ENCODE data around the gene KANK2.
"Not testable (repeated sequence)": the region's sequence is repeated elsewhere in the genome, so short reads cannot be mapped to it uniquely, and the experiment has no call there.

Gene KANK2

GRCh38 chr19:11196406-11197287 lies 698 bp downstream of the KANK2 start:
- no peak for DNase-seq (ENCODE audit: low read depth)

GRCh38 chr19:11195681-11196080 lies 1.7 kb downstream of the KANK2 start:
- no peak for DNase-seq (ENCODE audit: low read depth)

- no peak for DNase-seq (ENCODE audit: low read depth)
These were observed 2.4 kb downstream of the KANK2 start for GRCh38 chr19:11194656-11195558.

GRCh38 chr19:11194173-11194572 lies 3.2 kb downstream of the KANK2 start:
- DNase-seq (ENCODE audit: low read depth) = no peak

- no peak for DNase-seq (ENCODE audit: low read depth)
These were observed 4.1 kb downstream of the KANK2 start for GRCh38 chr19:11192957-11193939.

GRCh38 chr19:11191934-11192333 lies 5.4 kb downstream of the KANK2 start:
- DNase-seq (ENCODE audit: low read depth) = no peak

- DNase-seq (ENCODE audit: low read depth) = no peak
These were observed 6.0 kb downstream of the KANK2 start for GRCh38 chr19:11191273-11191755.

- no peak for DNase-seq (ENCODE audit: low read depth)
These were observed 6.8 kb downstream of the KANK2 start for GRCh38 chr19:11190501-11190900.

GRCh38 chr19:11187441-11187840 lies 9.9 kb downstream of the KANK2 start:
- DNase-seq (ENCODE audit: low read depth) = no peak

- no peak for DNase-seq (ENCODE audit: low read depth)
These were observed 14.4 kb downstream of the KANK2 start for GRCh38 chr19:11182994-11183393.

GRCh38 chr19:11181488-11181887 lies 15.9 kb downstream of the KANK2 start:
- no peak for DNase-seq (ENCODE audit: low read depth)

- DNase-seq (ENCODE audit: low read depth) = not testable (repeated sequence)
These were observed 16.4 kb downstream of the KANK2 start for GRCh38 chr19:11180975-11181374.

GRCh38 chr19:11180346-11180745 lies 17.0 kb downstream of the KANK2 start:
- no peak for DNase-seq (ENCODE audit: low read depth)

GRCh38 chr19:11179716-11180297 lies 17.5 kb downstream of the KANK2 start:
- no peak for DNase-seq (ENCODE audit: low read depth)

- DNase-seq (ENCODE audit: low read depth) = not testable (repeated sequence)
These were observed 18.2 kb downstream of the KANK2 start for GRCh38 chr19:11179145-11179465.

GRCh38 chr19:11177592-11177991 lies 19.8 kb downstream of the KANK2 start:
- DNase-seq (ENCODE audit: low read depth) = no peak

- no peak for DNase-seq (ENCODE audit: low read depth)
These were observed 20.7 kb downstream of the KANK2 start for GRCh38 chr19:11176466-11177193.

- no peak for DNase-seq (ENCODE audit: low read depth)
These were observed 21.4 kb downstream of the KANK2 start for GRCh38 chr19:11175920-11176319.

- no peak for DNase-seq (ENCODE audit: low read depth)
These were observed 23.0 kb downstream of the KANK2 start for GRCh38 chr19:11174336-11174735.

- no peak for DNase-seq (ENCODE audit: low read depth)
These were observed 23.7 kb downstream of the KANK2 start for GRCh38 chr19:11173516-11174155.
